OCI-LY1 (cell line): ENCODE measurements around the gene PKP3.
A peak's percentile ranks its signal among the peaks of the same experiment; 100 is the strongest.

Experiments used
- H2AFZ ChIP-seq: fragments of 200-600 bp; sonication (generic), shearing (Covaris generic); 2 replicates; pipeline ENCODE4 v1.6.0; 2014; ENCODE audit warnings: antibody characterized with exemption, mild to moderate bottlenecking, low read length
- H3F3A ChIP-seq: fragments of 200-600 bp; sonication (generic), shearing (Covaris generic); 2 replicates; pipeline ENCODE4 v1.6.0; 2014; ENCODE audit warnings: mild to moderate bottlenecking, antibody characterized with exemption, low read length, moderate library complexity; ENCODE audit not compliant: insufficient read depth
- H3K27ac ChIP-seq: fragments of 200-600 bp; sonication (generic); 2 replicates; pipeline ENCODE4 v1.5.1; 2014; ENCODE audit warnings: low read length, mixed run types, mild to moderate bottlenecking, low read depth; ENCODE audit not compliant: poor library complexity, severe bottlenecking
- H3K27me3 ChIP-seq: fragments of 200-600 bp; sonication (generic); 2 replicates; pipeline ENCODE4 v1.6.0; 2014; ENCODE audit warnings: antibody characterized with exemption, mild to moderate bottlenecking, low read length, moderate library complexity; ENCODE audit not compliant: insufficient read depth
- H3K36me3 ChIP-seq: fragments of 200-600 bp; sonication (generic); 2 replicates; pipeline ENCODE4 v1.6.1; 2014; ENCODE audit warnings: mild to moderate bottlenecking, antibody characterized with exemption, low read length, moderate library complexity, mixed read lengths; ENCODE audit not compliant: insufficient read depth
- H3K4me1 ChIP-seq: fragments of 200-600 bp; sonication (generic); 2 replicates; pipeline ENCODE4 v1.5.1; 2014; ENCODE audit warnings: mild to moderate bottlenecking, low read length, moderate library complexity; ENCODE audit not compliant: insufficient read depth, severe bottlenecking
- H3K4me2 ChIP-seq: fragments of 200-600 bp; sonication (generic), shearing (Covaris generic); 2 replicates; pipeline ENCODE4 v1.6.1; 2014; ENCODE audit warnings: low read length
- H3K4me3 ChIP-seq: fragments of 200-600 bp; sonication (generic); 2 replicates; pipeline ENCODE4 v1.5.1; 2014; ENCODE audit warnings: low read length, low read depth, mild to moderate bottlenecking, mixed read lengths; ENCODE audit not compliant: poor library complexity, severe bottlenecking
- H3K79me2 ChIP-seq: fragments of 200-600 bp; shearing (Covaris generic); 2 replicates; pipeline ENCODE4 v1.6.1; 2016; ENCODE audit warnings: mixed run types, low read length, mixed read lengths; ENCODE audit not compliant: insufficient read depth
- H3K9ac ChIP-seq: fragments of 200-600 bp; sonication (generic), shearing (Covaris generic); 2 replicates; pipeline ENCODE4 v1.6.1; 2014; ENCODE audit warnings: mild to moderate bottlenecking, low read length, mixed read lengths
- H3K9me2 ChIP-seq: fragments of 200-600 bp; sonication (generic), shearing (Covaris generic); 2 replicates; pipeline ENCODE4 v1.6.1; 2014; ENCODE audit warnings: low read depth, mild to moderate bottlenecking, low read length, mixed read lengths
- H3K9me3 ChIP-seq: fragments of 200-600 bp; shearing (Covaris generic); 2 replicates; pipeline ENCODE4 v1.6.1; 2014; ENCODE audit warnings: low read length, mixed read lengths
- H4K20me1 ChIP-seq: fragments of 200-600 bp; sonication (generic), shearing (Covaris generic); 2 replicates; pipeline ENCODE4 v1.6.0; 2016; ENCODE audit warnings: mild to moderate bottlenecking, low read length; ENCODE audit not compliant: insufficient read depth
- EZH2 ChIP-seq: fragments of 200-600 bp; sonication (generic), shearing (Covaris generic); IDR thresholded peaks from 2 replicates; pipeline ENCODE4 v1.8.0; 2017; ENCODE audit warnings: borderline replicate concordance, mixed run types, mild to moderate bottlenecking, antibody characterized with exemption, low read length, moderate library complexity, mixed read lengths
- TF ChIP-seq, protein P1 (sequence below): fragments of 200-600 bp; sonication (generic), shearing (Covaris generic); IDR thresholded peaks from 2 replicates; pipeline ENCODE4 v1.5.1; 2017; ENCODE audit warnings: mild to moderate bottlenecking, antibody characterized with exemption, low read length, moderate library complexity, mixed read lengths

The PKP3 gene

DNA sequence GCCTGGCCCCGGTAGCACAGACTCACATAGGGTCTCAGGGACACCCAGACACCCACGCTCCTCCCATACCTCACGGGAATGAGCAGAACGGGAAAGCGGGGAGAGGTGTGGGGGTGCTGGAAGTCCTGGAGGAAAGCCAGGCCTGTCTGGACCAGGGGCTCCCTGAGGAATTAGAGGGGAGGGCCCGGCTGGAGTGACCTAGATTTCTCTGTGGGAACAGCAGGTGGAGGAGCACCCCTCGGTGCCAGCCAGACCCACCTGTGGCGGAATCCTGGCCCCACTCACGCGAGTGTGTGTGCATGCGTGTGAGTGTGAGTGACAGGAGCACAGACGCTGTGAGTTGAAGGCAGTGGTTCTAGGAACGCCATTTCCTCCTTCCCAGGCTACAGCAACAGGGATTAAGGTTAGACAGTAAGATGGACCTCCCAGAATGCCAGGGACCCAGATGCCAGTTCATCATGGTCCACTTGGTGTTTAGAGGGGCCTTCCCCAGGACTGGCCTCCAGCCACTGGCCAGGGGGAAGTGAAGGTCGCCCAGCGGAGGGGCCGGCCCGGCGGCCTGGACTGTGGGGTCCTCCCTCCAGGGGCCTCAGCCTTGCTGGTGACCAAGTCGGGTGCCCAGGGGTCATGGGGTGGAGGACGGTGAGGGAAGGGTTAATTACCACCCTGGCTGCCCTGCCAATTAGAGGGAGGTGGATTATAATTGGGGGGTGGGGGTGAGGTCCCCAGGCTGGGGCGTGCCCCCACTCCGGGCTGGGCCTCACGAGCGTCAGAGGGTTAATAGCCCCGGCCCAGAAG is 1.0 kb downstream of the PKP3 start:
- Histone ChIP-seq H2AFZ (no peak overlapping the region), H3K4me1 (no peaks in the 10 kb centered on the region)

DNA sequence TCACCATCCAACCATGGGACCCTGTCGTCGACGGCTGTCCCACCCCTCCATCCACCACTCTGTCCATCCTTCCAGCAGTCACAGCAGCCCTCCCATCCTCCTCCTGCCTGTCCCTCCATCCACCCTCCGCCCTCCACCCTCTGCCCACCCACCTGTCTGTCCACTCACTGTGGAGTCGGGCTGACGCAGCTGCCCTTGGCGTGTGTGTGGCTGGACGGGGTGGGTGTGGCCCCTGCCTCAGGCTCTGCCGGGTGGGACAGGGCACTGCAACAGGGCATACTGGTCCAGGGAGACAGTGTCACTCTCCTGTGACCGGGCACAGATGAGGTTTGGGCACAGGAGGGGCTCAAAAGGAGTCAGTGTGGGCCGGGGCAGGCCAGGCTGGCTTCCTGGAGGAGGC is 1.9 kb downstream of the PKP3 start:
- no peaks in the 10 kb centered on the region for H3K79me2 ChIP-seq
- peaks cover 5% of the 10 kb centered on the region; the same call in 1 of the 2 replicates for H3K9me3 ChIP-seq
- H3K9me2 ChIP-seq: no peaks in the 10 kb centered on the region
- peaks cover 9% of the 10 kb centered on the region; the same call in 1 of the 2 replicates for H3K27me3 ChIP-seq
- no peaks in the 10 kb centered on the region for H3K4me1 ChIP-seq
- no peak overlapping the region for H3K4me3 ChIP-seq
- H3K27ac ChIP-seq: no peak overlapping the region
- no peak overlapping the region for H2AFZ ChIP-seq
- TF ChIP-seq, protein P1, sequence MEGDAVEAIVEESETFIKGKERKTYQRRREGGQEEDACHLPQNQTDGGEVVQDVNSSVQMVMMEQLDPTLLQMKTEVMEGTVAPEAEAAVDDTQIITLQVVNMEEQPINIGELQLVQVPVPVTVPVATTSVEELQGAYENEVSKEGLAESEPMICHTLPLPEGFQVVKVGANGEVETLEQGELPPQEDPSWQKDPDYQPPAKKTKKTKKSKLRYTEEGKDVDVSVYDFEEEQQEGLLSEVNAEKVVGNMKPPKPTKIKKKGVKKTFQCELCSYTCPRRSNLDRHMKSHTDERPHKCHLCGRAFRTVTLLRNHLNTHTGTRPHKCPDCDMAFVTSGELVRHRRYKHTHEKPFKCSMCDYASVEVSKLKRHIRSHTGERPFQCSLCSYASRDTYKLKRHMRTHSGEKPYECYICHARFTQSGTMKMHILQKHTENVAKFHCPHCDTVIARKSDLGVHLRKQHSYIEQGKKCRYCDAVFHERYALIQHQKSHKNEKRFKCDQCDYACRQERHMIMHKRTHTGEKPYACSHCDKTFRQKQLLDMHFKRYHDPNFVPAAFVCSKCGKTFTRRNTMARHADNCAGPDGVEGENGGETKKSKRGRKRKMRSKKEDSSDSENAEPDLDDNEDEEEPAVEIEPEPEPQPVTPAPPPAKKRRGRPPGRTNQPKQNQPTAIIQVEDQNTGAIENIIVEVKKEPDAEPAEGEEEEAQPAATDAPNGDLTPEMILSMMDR: no peak
- no peak for TF ChIP-seq EZH2
- H3K4me2 ChIP-seq: no peak overlapping the region
- H3K36me3 ChIP-seq: no peaks in the 10 kb centered on the region
- H3F3A ChIP-seq: no peaks in the 10 kb centered on the region
- H3K9ac ChIP-seq: no peak overlapping the region
- no peaks in the 10 kb centered on the region for H4K20me1 ChIP-seq

More for the DNA sequence above, 1.0 kb downstream of the PKP3 start:
- Histone ChIP-seq H3F3A (no peaks in the 10 kb centered on the region), H4K20me1 (no peaks in the 10 kb centered on the region), H3K79me2 (no peaks in the 10 kb centered on the region), H3K4me3 (no peak overlapping the region), H3K4me2 (no peak overlapping the region), H3K9me2 (no peaks in the 10 kb centered on the region), H3K9me3 (peaks cover 4% of the 10 kb centered on the region; the same call in 1 of the 2 replicates), H3K9ac (no peak overlapping the region), H3K36me3 (no peaks in the 10 kb centered on the region), H3K27me3 (peaks cover 9% of the 10 kb centered on the region; the same call in 1 of the 2 replicates), H3K27ac (no peak overlapping the region)
- TF ChIP-seq, protein P1: no peak
- TF ChIP-seq EZH2: no peak

DNA sequence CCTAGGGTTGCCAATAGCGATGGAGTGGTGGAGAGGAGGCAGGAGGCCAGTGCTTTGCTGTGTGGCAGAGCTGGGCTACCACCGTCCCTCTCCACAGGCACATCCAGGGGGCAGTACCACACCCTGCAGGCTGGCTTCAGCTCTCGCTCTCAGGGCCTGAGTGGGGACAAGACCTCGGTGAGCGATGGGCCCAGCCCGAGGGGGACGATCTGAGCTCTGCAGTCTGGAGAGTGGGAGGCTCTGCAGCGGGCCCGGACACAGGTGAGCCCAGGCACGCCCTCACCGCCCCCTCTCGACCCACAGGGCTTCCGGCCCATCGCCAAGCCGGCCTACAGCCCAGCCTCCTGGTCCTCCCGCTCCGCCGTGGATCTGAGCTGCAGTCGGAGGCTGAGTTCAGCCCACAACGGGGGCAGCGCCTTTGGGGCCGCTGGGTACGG is 2.5 kb downstream of the PKP3 start:
- Histone ChIP-seq H3F3A (no peaks in the 10 kb centered on the region), H3K27ac (no peak overlapping the region), H3K4me1 (no peaks in the 10 kb centered on the region), H3K27me3 (peaks cover 9% of the 10 kb centered on the region; the same call in 1 of the 2 replicates), H3K79me2 (no peaks in the 10 kb centered on the region), H3K9ac (no peak overlapping the region), H3K4me3 (peak overlapping the region; percentile 51), H2AFZ (no peak overlapping the region), H4K20me1 (no peaks in the 10 kb centered on the region), H3K9me3 (peaks cover 5% of the 10 kb centered on the region; the same call in 1 of the 2 replicates), H3K36me3 (no peaks in the 10 kb centered on the region), H3K9me2 (no peaks in the 10 kb centered on the region), H3K4me2 (peak overlapping the region; percentile 59; the same call in 1 of the 2 replicates)
- TF ChIP-seq, protein P1: no peak
- TF ChIP-seq EZH2: no peak
